ENCODE data around the gene TTC28.

TTC28 gene

DNA sequence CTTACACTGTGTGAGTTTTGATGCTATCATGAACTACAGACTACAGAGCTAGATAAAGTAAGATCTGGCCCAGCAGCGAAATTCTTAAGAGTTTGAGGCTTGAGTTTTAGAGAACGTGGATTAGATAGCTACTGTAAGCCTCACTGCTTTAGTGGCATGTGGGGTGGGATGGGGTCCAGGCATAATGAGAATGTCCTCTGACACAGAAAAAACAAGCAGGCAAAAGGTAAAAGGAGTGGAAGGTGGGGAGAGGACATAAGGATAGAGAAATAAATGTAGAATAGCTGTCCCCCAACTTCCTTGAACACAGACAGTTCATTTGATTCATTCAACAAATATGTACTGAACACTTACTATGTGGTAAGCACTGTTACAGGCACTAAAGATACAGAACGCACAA, 436.1 kb downstream of the TTC28 start:
- Histone ChIP-seq H3K9ac (ENCODE audit: low read depth, low read length) (no peak overlapping the region), H3K4me3 (ENCODE audit: low read depth, low read length) (no peak overlapping the region), H3K4me1 (ENCODE audit: control insufficient read depth, insufficient read depth, low read length) (peaks cover 17% of the 10 kb centered on the region), H3K27me3 (ENCODE audit: control insufficient read depth, insufficient read depth, low read length) (peaks cover 39% of the 10 kb centered on the region), H3K36me3 (ENCODE audit: control insufficient read depth, insufficient read depth, low read length) (no peaks in the 10 kb centered on the region), H3K9me3 (ENCODE audit: control insufficient read depth, insufficient read depth, low read length) (no peaks in the 10 kb centered on the region)

DNA sequence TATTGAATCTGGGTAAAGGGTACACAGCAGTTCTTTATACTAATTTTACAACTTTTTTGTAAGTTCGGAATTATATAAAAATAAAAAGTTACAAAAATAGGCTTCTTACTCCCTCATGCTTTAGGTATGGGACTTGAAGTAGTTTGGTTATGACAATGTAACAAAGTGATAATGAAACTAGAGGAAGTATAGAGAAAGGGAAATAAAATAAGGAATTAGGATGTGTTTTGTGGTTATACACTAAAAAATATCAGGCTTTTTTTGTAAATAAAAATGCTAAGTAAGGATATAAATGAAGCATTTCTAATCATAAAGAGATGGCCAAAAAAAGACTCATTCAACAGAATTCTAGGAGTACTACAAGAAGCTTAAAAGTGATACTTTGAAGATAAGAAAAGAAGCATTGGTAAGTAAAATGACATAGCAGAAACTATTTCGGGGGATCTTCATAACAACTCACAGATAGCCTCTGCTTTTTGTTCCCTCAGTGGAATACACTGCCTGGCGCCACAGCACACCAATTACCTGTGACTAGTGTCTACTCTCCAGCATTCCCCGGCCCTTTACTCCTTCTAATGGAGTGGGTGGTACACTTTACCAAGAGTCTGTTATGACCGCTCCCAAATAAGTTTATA, 437.9 kb downstream of the TTC28 start:
- Histone ChIP-seq H3K9ac (ENCODE audit: low read depth, low read length) (no peak overlapping the region), H3K4me3 (ENCODE audit: low read depth, low read length) (no peak overlapping the region), H3K4me1 (ENCODE audit: control insufficient read depth, insufficient read depth, low read length) (peaks cover 10% of the 10 kb centered on the region), H3K27me3 (ENCODE audit: control insufficient read depth, insufficient read depth, low read length) (peaks cover 25% of the 10 kb centered on the region), H3K9me3 (ENCODE audit: control insufficient read depth, insufficient read depth, low read length) (no peaks in the 10 kb centered on the region), H3K36me3 (ENCODE audit: control insufficient read depth, insufficient read depth, low read length) (no peaks in the 10 kb centered on the region)

DNA sequence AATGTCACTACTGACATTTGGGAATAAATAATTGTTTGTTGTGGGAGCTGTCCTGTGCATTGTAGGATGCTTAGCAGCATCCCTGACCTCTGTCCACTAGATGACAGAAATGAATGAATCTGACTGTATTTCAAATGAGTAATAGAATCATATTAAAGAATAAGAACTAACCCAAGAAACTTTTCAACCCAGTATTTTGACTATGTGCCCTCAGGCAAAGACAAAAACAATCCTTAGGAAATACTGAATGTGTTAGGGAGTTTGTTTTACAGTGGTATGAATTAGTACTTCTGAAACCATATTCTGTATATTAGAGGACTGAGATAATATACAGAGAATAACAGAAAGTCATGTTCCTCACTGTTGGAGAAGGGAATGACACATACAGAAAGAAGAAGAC, 439.7 kb downstream of the TTC28 start:
- Histone ChIP-seq H3K4me1 (ENCODE audit: control insufficient read depth, insufficient read depth, low read length) (no peaks in the 10 kb centered on the region), H3K36me3 (ENCODE audit: control insufficient read depth, insufficient read depth, low read length) (no peaks in the 10 kb centered on the region), H3K27me3 (ENCODE audit: control insufficient read depth, insufficient read depth, low read length) (peaks cover 9% of the 10 kb centered on the region), H3K4me3 (ENCODE audit: low read depth, low read length) (no peak overlapping the region), H3K9me3 (ENCODE audit: control insufficient read depth, insufficient read depth, low read length) (no peaks in the 10 kb centered on the region), H3K9ac (ENCODE audit: low read depth, low read length) (no peak overlapping the region)

DNA sequence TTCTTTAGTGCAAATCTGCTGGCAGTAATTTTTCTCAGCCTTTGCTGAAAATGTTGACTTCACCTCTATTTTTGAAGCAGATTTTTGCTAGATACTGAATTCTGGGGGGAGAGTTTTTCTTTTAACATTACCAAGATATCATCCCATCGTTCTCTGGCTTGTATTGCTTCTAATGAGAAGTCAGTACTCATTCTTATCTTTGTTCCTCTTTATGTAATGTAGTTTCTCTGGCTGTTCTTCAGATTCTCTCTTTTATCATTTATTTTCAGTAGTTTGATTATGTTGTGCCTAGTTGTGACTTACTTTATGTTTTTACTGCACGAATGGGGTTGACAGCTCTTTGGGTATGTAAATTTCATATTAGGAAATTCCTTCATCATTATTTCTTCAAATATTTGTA, 441.9 kb downstream of the TTC28 start:
- no peaks in the 10 kb centered on the region for H3K27me3 ChIP-seq (ENCODE audit: control insufficient read depth, insufficient read depth, low read length)
- H3K9ac ChIP-seq (ENCODE audit: low read depth, low read length): no peak overlapping the region
- H3K4me3 ChIP-seq (ENCODE audit: low read depth, low read length): no peak overlapping the region

DNA sequence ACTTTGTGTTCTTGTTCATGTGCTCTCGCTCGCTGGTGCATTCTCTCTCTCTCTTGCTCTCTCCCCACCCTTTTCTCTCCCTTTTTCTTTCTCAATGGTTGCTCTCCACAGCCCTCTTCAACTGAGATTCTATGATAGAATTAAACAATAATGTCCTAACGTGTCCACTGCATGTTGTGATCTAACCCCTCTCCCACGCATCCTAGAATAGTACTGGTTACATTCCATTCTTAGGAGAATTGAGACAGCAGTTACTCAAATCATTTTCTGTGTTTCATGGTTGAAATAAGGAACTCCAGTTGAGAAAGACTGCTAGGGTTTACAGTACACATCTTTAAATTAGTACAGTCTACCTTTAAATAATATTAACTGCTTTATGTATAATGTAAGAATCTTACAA, 442.5 kb downstream of the TTC28 start:
- Histone ChIP-seq H3K27me3 (ENCODE audit: control insufficient read depth, insufficient read depth, low read length) (no peaks in the 10 kb centered on the region), H3K36me3 (ENCODE audit: control insufficient read depth, insufficient read depth, low read length) (no peaks in the 10 kb centered on the region), H3K4me1 (ENCODE audit: control insufficient read depth, insufficient read depth, low read length) (no peaks in the 10 kb centered on the region), H3K9me3 (ENCODE audit: control insufficient read depth, insufficient read depth, low read length) (no peaks in the 10 kb centered on the region), H3K4me3 (ENCODE audit: low read depth, low read length) (no peak overlapping the region), H3K9ac (ENCODE audit: low read depth, low read length) (no peak overlapping the region)

More for the DNA sequence above, 441.9 kb downstream of the TTC28 start:
- H3K4me1 ChIP-seq (ENCODE audit: control insufficient read depth, insufficient read depth, low read length): no peaks in the 10 kb centered on the region
- no peaks in the 10 kb centered on the region for H3K9me3 ChIP-seq (ENCODE audit: control insufficient read depth, insufficient read depth, low read length)
- H3K36me3 ChIP-seq (ENCODE audit: control insufficient read depth, insufficient read depth, low read length): no peaks in the 10 kb centered on the region

DNA sequence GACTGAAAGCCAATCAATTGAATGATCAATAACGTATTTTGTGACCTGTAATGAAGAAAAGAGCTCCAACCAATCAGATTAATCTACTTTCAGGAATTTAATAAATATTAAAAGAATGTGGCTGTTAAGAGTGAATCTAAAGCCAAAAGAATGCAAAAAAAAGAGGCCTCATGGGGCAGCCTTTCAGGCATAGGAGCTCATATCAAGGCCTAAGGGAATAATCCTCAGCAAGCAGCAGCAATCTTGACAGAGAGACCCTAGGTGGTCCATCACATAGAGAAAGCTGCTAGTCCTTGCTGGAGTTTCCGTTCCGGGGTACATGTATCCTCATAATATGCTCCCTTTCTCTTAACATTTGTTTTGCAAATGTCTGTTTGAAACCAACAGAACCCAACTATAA, 447.4 kb downstream of the TTC28 start:
- no peaks in the 10 kb centered on the region for H3K36me3 ChIP-seq (ENCODE audit: control insufficient read depth, insufficient read depth, low read length)
- H3K9me3 ChIP-seq (ENCODE audit: control insufficient read depth, insufficient read depth, low read length): no peaks in the 10 kb centered on the region
- no peaks in the 10 kb centered on the region for H3K27me3 ChIP-seq (ENCODE audit: control insufficient read depth, insufficient read depth, low read length)
- H3K9ac ChIP-seq (ENCODE audit: low read depth, low read length): no peak overlapping the region
- H3K4me3 ChIP-seq (ENCODE audit: low read depth, low read length): no peak overlapping the region
- H3K4me1 ChIP-seq (ENCODE audit: control insufficient read depth, insufficient read depth, low read length): peaks cover 4% of the 10 kb centered on the region

DNA sequence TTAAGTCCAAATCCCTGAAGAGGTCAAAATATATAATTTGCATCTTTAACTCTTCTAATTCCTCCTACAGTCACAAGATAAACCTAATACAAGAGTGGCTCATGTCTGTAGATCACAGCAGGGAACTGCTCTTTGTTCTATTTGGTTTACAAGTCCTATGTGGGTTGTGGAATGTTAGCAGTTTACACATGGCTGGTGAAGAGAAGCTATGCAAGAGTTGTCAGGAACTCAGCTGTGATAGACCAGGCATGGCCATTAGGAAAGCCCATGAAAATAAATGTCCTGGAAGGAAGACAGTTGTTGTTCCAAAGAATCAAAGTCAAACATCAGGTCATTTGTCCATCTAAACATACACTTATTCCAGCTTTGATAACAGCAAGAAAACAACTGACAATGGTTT, 448.2 kb downstream of the TTC28 start:
- H3K4me3 ChIP-seq (ENCODE audit: low read depth, low read length): no peak overlapping the region

DNA sequence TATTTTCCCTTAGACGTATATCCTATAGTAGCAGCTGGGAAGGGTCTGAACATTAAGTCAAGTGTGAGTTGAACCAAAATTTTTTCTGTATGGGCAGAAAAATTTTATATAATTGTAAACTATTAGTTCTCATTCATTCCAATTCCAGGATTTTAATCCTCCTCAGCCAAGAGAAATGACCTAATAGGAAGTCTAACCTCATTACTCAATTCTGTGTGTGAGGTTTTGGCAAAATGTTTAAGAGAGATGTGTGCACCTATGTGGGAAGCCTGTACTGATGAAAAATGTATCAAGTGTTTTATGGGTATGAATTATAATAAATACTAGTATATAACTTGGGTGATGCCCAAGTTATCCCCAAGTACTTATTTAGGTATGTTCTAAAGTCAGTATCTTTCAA, 449.0 kb downstream of the TTC28 start:
- Histone ChIP-seq H3K36me3 (ENCODE audit: control insufficient read depth, insufficient read depth, low read length) (no peaks in the 10 kb centered on the region), H3K27me3 (ENCODE audit: control insufficient read depth, insufficient read depth, low read length) (no peaks in the 10 kb centered on the region), H3K9me3 (ENCODE audit: control insufficient read depth, insufficient read depth, low read length) (no peaks in the 10 kb centered on the region), H3K9ac (ENCODE audit: low read depth, low read length) (no peak overlapping the region), H3K4me3 (ENCODE audit: low read depth, low read length) (no peak overlapping the region), H3K4me1 (ENCODE audit: control insufficient read depth, insufficient read depth, low read length) (peaks cover 4% of the 10 kb centered on the region)

More for the DNA sequence above, 448.2 kb downstream of the TTC28 start:
- no peaks in the 10 kb centered on the region for H3K9me3 ChIP-seq (ENCODE audit: control insufficient read depth, insufficient read depth, low read length)
- no peaks in the 10 kb centered on the region for H3K36me3 ChIP-seq (ENCODE audit: control insufficient read depth, insufficient read depth, low read length)
- peaks cover 4% of the 10 kb centered on the region for H3K4me1 ChIP-seq (ENCODE audit: control insufficient read depth, insufficient read depth, low read length)
- no peak overlapping the region for H3K9ac ChIP-seq (ENCODE audit: low read depth, low read length)
- no peaks in the 10 kb centered on the region for H3K27me3 ChIP-seq (ENCODE audit: control insufficient read depth, insufficient read depth, low read length)

DNA sequence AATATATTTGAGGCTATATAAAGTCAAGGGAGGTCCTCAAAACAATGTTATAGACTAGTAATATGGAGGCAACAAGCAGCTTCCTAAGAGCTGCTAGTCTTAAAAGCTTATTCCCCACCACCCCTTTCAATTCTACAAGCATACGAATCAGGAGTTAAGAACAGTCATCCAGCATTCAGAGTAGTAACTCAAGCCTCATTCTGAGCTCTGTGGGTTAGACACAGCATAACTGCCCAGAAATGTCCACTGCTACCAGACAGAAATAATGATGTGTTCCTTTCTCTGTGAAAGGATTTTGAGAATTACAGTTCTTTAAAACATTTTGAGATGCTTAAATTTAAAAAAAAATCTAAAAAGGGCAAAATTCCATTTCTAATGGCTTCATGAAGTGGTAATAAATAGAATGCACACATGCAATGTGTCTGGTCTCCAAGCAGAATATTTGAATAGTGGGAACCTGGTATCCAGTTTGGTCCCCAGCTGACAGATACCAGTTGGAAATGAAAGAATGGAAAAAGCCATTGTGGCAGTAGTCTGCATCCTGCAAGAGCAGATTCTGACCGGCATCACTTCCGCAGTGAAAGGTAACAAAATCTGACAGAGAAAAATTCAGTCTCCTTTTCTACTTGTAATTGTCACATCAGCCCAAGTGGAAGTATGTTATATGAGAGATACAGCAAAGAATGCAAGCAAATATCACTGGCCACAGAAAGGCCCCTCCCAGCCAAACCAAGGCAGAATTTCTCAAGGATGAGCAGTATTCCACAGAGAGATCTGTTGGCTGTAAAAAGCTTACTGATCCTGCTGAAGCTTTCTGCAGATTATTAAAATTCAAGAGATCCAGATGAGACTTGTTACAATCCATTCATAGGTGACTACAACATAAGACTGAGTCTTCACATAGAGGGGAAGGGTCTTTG, 449.8 kb downstream of the TTC28 start:
- Histone ChIP-seq H3K9me3 (ENCODE audit: control insufficient read depth, insufficient read depth, low read length) (no peaks in the 10 kb centered on the region), H3K4me3 (ENCODE audit: low read depth, low read length) (no peak overlapping the region), H3K36me3 (ENCODE audit: control insufficient read depth, insufficient read depth, low read length) (no peaks in the 10 kb centered on the region), H3K9ac (ENCODE audit: low read depth, low read length) (no peak overlapping the region), H3K4me1 (ENCODE audit: control insufficient read depth, insufficient read depth, low read length) (peaks cover 4% of the 10 kb centered on the region), H3K27me3 (ENCODE audit: control insufficient read depth, insufficient read depth, low read length) (no peaks in the 10 kb centered on the region)

DNA sequence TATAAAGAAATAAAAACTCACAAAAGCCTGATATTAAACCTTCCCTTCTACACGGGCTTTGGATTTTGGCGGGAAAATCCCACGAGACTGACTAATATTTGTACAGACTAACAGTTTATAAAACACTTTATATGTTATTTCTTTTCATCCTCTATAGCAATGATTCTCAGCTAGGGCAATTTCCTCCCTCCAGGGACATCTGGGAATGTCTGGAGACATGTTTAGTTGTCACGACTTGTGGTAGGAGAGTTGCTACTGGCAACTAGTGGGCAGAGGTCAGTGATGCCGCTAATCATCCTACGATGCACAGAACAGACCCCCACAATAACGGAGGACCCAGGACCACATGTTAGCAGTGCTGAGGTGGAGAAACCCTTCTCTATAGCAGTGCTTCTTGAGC, 455.8 kb downstream of the TTC28 start:
- no peaks in the 10 kb centered on the region for H3K9me3 ChIP-seq (ENCODE audit: control insufficient read depth, insufficient read depth, low read length)
- H3K4me3 ChIP-seq (ENCODE audit: low read depth, low read length): no peak overlapping the region
- no peak overlapping the region for H3K9ac ChIP-seq (ENCODE audit: low read depth, low read length)
- no peaks in the 10 kb centered on the region for H3K27me3 ChIP-seq (ENCODE audit: control insufficient read depth, insufficient read depth, low read length)
- no peaks in the 10 kb centered on the region for H3K4me1 ChIP-seq (ENCODE audit: control insufficient read depth, insufficient read depth, low read length)
- no peaks in the 10 kb centered on the region for H3K36me3 ChIP-seq (ENCODE audit: control insufficient read depth, insufficient read depth, low read length)

DNA sequence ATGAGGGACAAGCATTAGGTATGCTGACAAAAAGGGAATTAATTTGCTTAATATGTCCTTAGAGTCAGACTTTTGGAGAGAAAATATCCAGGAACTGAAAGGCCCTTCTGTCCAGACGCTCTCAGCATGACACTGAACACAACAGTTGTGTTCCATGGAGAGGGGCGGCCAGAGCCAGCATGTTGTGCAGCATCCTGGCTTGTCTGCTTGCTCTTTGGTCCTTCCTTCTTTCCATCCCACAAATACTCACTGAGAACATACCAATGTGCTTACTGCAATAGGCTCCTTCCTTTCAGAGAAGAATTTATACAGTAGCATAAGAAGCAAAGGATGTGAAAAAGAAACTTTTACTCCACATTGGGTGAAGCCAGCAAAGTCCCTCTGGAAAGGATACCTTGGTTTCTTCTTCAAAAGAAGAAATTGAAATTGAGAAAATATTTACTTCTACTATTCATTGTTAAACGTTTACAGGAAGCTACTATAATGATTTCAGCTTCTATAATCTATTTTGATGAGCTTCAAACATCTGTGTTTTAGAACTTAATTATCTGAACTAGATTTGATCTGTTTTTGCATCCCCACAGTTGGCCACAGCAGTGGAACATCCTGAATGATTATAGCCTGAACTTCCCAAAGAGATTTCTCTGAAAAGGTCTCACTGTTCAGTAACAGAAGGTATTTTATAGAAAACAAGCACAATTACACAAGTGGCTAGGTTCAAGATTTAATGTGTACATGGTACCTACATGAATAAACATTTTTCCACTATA, 456.5 kb downstream of the TTC28 start:
- no peaks in the 10 kb centered on the region for H3K27me3 ChIP-seq (ENCODE audit: control insufficient read depth, insufficient read depth, low read length)
- H3K4me3 ChIP-seq (ENCODE audit: low read depth, low read length): no peak overlapping the region
- H3K36me3 ChIP-seq (ENCODE audit: control insufficient read depth, insufficient read depth, low read length): no peaks in the 10 kb centered on the region
- no peaks in the 10 kb centered on the region for H3K9me3 ChIP-seq (ENCODE audit: control insufficient read depth, insufficient read depth, low read length)
- no peak overlapping the region for H3K9ac ChIP-seq (ENCODE audit: low read depth, low read length)
- no peaks in the 10 kb centered on the region for H3K4me1 ChIP-seq (ENCODE audit: control insufficient read depth, insufficient read depth, low read length)
